Islet of Langerhans (tissue), 1 donor: ENCODE results near the gene NDUFB5.
"Not testable (repeated sequence)": the region's sequence is repeated elsewhere in the genome, so short reads cannot be mapped to it uniquely, and the experiment has no call there.

Source experiments
- FAIRE-seq: peaks from one replicate; lab custom pipeline; 2011; peaks lifted over from hg19 to GRCh38; lab: Jason Lieb, UNC

The NDUFB5 gene

GRCh38 chr3:179630753-179631451 is 26.3 kb downstream of the NDUFB5 start:
- no peak for FAIRE-seq

GRCh38 chr3:179640469-179640868 is 35.9 kb downstream of the NDUFB5 start:
- FAIRE-seq: no peak

- no peak for FAIRE-seq
These were observed 38.3 kb downstream of the NDUFB5 start for GRCh38 chr3:179642871-179643270.

GRCh38 chr3:179643837-179644236 is 39.2 kb downstream of the NDUFB5 start:
- not testable (repeated sequence) for FAIRE-seq

- FAIRE-seq: no peak
These were observed 41.6 kb downstream of the NDUFB5 start for GRCh38 chr3:179646177-179646576.

GRCh38 chr3:179651687-179652446 is 47.3 kb downstream of the NDUFB5 start:
- no peak for FAIRE-seq

- FAIRE-seq: no peak
These were observed 48.0 kb downstream of the NDUFB5 start, which contains the start of gene USP13 for GRCh38 chr3:179652447-179653095. Gene USP13 (plus strand): TSS chr3:179653040. CDS start chr3:179653226, 186 bp downstream.

GRCh38 chr3:179653096-179653797 is 48.7 kb downstream of the NDUFB5 start:
- no peak for FAIRE-seq

GRCh38 chr3:179655236-179655635 is 50.6 kb downstream of the NDUFB5 start:
- FAIRE-seq: no peak

GRCh38 chr3:179658606-179659005 is 54.0 kb downstream of the NDUFB5 start:
- no peak for FAIRE-seq

- no peak for FAIRE-seq
These were observed 56.3 kb downstream of the NDUFB5 start for GRCh38 chr3:179660872-179661271.

- no peak for FAIRE-seq
These were observed 57.2 kb downstream of the NDUFB5 start for GRCh38 chr3:179661777-179662176.

- no peak for FAIRE-seq
These were observed 58.5 kb downstream of the NDUFB5 start for GRCh38 chr3:179663093-179663492.

GRCh38 chr3:179666030-179666429 is 61.4 kb downstream of the NDUFB5 start:
- no peak for FAIRE-seq

GRCh38 chr3:179666436-179667035 is 61.9 kb downstream of the NDUFB5 start:
- no peak for FAIRE-seq

GRCh38 chr3:179668429-179668828 is 63.8 kb downstream of the NDUFB5 start:
- FAIRE-seq: no peak

GRCh38 chr3:179670311-179670710 is 65.7 kb downstream of the NDUFB5 start:
- FAIRE-seq: no peak

GRCh38 chr3:179671309-179671708 is 66.7 kb downstream of the NDUFB5 start:
- FAIRE-seq: no peak

- FAIRE-seq: no peak
These were observed 67.2 kb downstream of the NDUFB5 start for GRCh38 chr3:179671747-179672242.

- no peak for FAIRE-seq
These were observed 68.3 kb downstream of the NDUFB5 start for GRCh38 chr3:179672918-179673317.

- FAIRE-seq: no peak
These were observed 68.9 kb downstream of the NDUFB5 start for GRCh38 chr3:179673523-179673922.

GRCh38 chr3:179676081-179676480 is 71.5 kb downstream of the NDUFB5 start:
- FAIRE-seq: no peak
